Calu3 (cell line): ENCODE measurements around the gene CASQ1. TPM values are rescaled to one million over a fixed set of nuclear protein-coding genes. Genes with fewer than 3 reads are reported as not detected.

Experiments used
- BruUV-seq: library from RNA; stranded (reverse); fragments of 400-500 nt; replicated peaks from 2 replicates; lab custom pipeline; 2021; lab: Mats Ljungman, UMichigan
- CTCF ChIA-PET: fragments of 300-600 bp; sonication (Branson Sonifier 250); formaldehyde crosslinking; loops from one replicate; lab custom pipeline; 2022; ENCODE audit warnings: antibody characterized with exemption; lab: Charles Lee
- DNase-seq: peaks from one replicate; pipeline ENCODE4 v3.0.0; 2022
- H3K27ac Mint-ChIP-seq: one replicate; pipeline ENCODE4 v1.8.0; 2022; ENCODE audit warnings: mixed read lengths; ENCODE audit not compliant: unreplicated experiment
- H3K27me3 Mint-ChIP-seq: one replicate; pipeline ENCODE4 v1.8.0; 2022; ENCODE audit warnings: mixed read lengths; ENCODE audit not compliant: unreplicated experiment
- H3K36me3 Mint-ChIP-seq: one replicate; pipeline ENCODE4 v1.8.0; 2022; ENCODE audit warnings: mild to moderate bottlenecking, moderate library complexity, mixed read lengths; ENCODE audit not compliant: insufficient read depth, unreplicated experiment
- H3K4me1 Mint-ChIP-seq: one replicate; pipeline ENCODE4 v1.8.0; 2022; ENCODE audit warnings: mild to moderate bottlenecking, low read depth, mixed read lengths; ENCODE audit not compliant: unreplicated experiment
- H3K4me3 Mint-ChIP-seq: one replicate; pipeline ENCODE4 v1.8.0; 2022; ENCODE audit warnings: mild to moderate bottlenecking, low read depth, moderate library complexity, mixed read lengths; ENCODE audit not compliant: unreplicated experiment
- H3K9me3 Mint-ChIP-seq: one replicate; pipeline ENCODE4 v1.8.0; 2022; ENCODE audit warnings: low read depth, mixed read lengths; ENCODE audit not compliant: unreplicated experiment
- intact Hi-C: fragments of 100-400 bp; cut with micrococcal nuclease; formaldehyde crosslinking; loops from one replicate; pipeline ENCODE4 v1.10.0; 2022; ENCODE audit not compliant: unreplicated experiment
- total RNA-seq: library from RNA; stranded (reverse); gene quantifications from 2 replicates; pipeline ENCODE4 v1.2.3, GENCODE V29; 2022
- TF ChIP-seq, protein P1 (sequence below): fragments of 200-600 bp; IDR thresholded peaks from one replicate; pipeline ENCODE4 v1.8.0; 2022; ENCODE audit warnings: antibody characterized with exemption; ENCODE audit not compliant: unreplicated experiment

CASQ1 gene
- total RNA-seq, 1 experiment from 2014 or later: not detected

GRCh38 chr1:160245434-160245833, 55.1 kb downstream of the CASQ1 start:
- intact Hi-C loops: no loop called here
- Mint-ChIP-seq H3K36me3 (no peaks in the 10 kb centered on the region), H3K9me3 (no peaks in the 10 kb centered on the region), H3K4me1 (peaks cover 10% of the 10 kb centered on the region), H3K27me3 (no peaks in the 10 kb centered on the region), H3K4me3 (no peak overlapping the region), H3K27ac (peak overlapping the region; percentile 25)
- CTCF ChIA-PET: no interaction called here
- TF ChIP-seq, protein P1, sequence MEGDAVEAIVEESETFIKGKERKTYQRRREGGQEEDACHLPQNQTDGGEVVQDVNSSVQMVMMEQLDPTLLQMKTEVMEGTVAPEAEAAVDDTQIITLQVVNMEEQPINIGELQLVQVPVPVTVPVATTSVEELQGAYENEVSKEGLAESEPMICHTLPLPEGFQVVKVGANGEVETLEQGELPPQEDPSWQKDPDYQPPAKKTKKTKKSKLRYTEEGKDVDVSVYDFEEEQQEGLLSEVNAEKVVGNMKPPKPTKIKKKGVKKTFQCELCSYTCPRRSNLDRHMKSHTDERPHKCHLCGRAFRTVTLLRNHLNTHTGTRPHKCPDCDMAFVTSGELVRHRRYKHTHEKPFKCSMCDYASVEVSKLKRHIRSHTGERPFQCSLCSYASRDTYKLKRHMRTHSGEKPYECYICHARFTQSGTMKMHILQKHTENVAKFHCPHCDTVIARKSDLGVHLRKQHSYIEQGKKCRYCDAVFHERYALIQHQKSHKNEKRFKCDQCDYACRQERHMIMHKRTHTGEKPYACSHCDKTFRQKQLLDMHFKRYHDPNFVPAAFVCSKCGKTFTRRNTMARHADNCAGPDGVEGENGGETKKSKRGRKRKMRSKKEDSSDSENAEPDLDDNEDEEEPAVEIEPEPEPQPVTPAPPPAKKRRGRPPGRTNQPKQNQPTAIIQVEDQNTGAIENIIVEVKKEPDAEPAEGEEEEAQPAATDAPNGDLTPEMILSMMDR: no peak
- DNase-seq: no peak
- no TSS peak for BruUV-seq

GRCh38 chr1:160247053-160247452, 56.7 kb downstream of the CASQ1 start:
- intact Hi-C loops: no loop called here
- no peak overlapping the region for H3K27ac Mint-ChIP-seq
- no peak for DNase-seq
- no TSS peak for BruUV-seq
- H3K27me3 Mint-ChIP-seq: no peaks in the 10 kb centered on the region
- H3K9me3 Mint-ChIP-seq: no peaks in the 10 kb centered on the region
- CTCF ChIA-PET: interaction anchor here (0.8 kb wide), 1 partner anchor 13 kb away, joined by 3 read pairs; no protein-coding TSS in a partner anchor
- peaks cover 10% of the 10 kb centered on the region for H3K4me1 Mint-ChIP-seq
- no peaks in the 10 kb centered on the region for H3K36me3 Mint-ChIP-seq
- H3K4me3 Mint-ChIP-seq: no peak overlapping the region
- TF ChIP-seq, protein P1: no peak

DNA sequence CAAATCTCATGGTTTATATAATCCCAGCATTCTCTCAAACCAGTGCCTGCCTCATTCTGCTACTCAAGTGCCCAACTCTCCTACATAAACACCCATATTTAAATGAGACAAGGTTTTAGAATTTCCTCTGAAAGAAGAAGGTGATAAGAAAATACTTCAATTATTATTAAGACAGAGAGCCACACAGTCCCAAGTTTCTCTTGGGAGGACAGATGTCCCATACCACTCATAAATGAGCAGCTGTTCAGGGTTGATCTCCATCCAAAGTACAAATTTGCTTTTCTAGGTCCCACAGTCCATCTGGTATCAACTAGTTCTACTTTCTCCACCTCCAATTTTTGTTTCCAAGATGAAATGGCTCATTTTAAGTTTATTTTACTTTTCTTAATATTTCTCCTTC, 60.6 kb downstream of the CASQ1 start:
- H3K4me1 Mint-ChIP-seq: peaks cover 10% of the 10 kb centered on the region
- H3K4me3 Mint-ChIP-seq: no peak overlapping the region
- H3K27ac Mint-ChIP-seq: no peak overlapping the region
- H3K27me3 Mint-ChIP-seq: no peaks in the 10 kb centered on the region
- TF ChIP-seq, protein P1: no peak
- no TSS peak for BruUV-seq
- DNase-seq: no peak
- intact Hi-C loops: no loop called here
- no peaks in the 10 kb centered on the region for H3K9me3 Mint-ChIP-seq
- CTCF ChIA-PET: interaction anchor here (1.6 to 3.1 kb wide), 4 partner anchors 40 to 193 kb away, joined by 3 to 54 read pairs (median 28); no protein-coding TSS in a partner anchor
- H3K36me3 Mint-ChIP-seq: peaks cover 4% of the 10 kb centered on the region

Other genes with a start within 250 kb of the CASQ1 start
- gene IGSF9, start 245.0 kb upstream of the CASQ1 start, total RNA-seq: 7.5 and 7.6 TPM in 2 replicates
- gene SLAMF9, start 236.3 kb upstream of the CASQ1 start, total RNA-seq: not detected in 2 replicates
- gene PIGM, start 158.6 kb upstream of the CASQ1 start, total RNA-seq: 13.2 and 14.1 TPM in 2 replicates
- gene KCNJ10, start 120.4 kb upstream of the CASQ1 start, total RNA-seq: not detected in 2 replicates
- gene KCNJ9, start 109.0 kb upstream of the CASQ1 start, total RNA-seq: not detected in 2 replicates
- gene IGSF8, start 92.0 kb upstream of the CASQ1 start, total RNA-seq: 31.6 and 33.9 TPM in 2 replicates
- gene ATP1A2, start 74.8 kb upstream of the CASQ1 start, total RNA-seq: not detected in 2 replicates
- gene ATP1A4, start 39.0 kb upstream of the CASQ1 start, total RNA-seq: not detected in 2 replicates
- 128 and 153 TPM in 2 replicates for gene PEA15, start 14.8 kb downstream of the CASQ1 start, total RNA-seq
- gene DCAF8, start 72.0 kb downstream of the CASQ1 start, total RNA-seq: 119 and 126 TPM in 2 replicates
- gene PEX19, start 94.6 kb downstream of the CASQ1 start, total RNA-seq: 64.0 and 70.3 TPM in 2 replicates
- gene COPA, start 152.7 kb downstream of the CASQ1 start, total RNA-seq: 195 and 208 TPM in 2 replicates
- 128 and 135 TPM in 2 replicates for gene NCSTN, start 152.8 kb downstream of the CASQ1 start, total RNA-seq
- 1.4 and 1.6 TPM in 2 replicates for gene NHLH1, start 176.5 kb downstream of the CASQ1 start, total RNA-seq
- gene VANGL2, start 210.0 kb downstream of the CASQ1 start, total RNA-seq: 2.0 and 2.3 TPM in 2 replicates